ENCODE results near the gene LDHB.
A peak's percentile ranks its signal among the peaks of the same experiment; 100 is the strongest.

LDHB gene

DNA sequence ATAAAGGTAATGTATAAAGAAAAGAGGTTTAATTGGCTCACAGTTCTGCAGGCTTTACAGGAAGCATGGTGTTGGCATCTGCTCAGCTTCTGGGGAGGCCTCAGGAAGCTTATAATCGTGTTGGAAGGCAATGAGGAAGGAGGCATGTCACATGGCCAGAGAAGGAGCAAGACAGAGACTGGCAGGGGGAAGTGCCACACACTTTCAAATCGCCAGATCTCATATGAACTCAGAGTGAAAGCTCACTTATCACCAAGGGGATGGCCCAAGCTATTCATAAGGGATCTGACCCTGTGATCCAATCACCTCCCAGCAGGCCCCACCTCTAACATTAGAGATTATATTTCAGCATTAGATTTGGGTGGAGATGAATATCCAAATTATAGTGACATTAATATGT, 26.3 kb downstream of the LDHB start:
- TF ChIP-seq CTCF (IDR thresholded peaks at IDR 0.05) (no peak), ZFX (IDR thresholded peaks at IDR 0.05; ENCODE audit: borderline replicate concordance) (no peak)
- no peak overlapping the region for H3K27ac ChIP-seq

GRCh38 chr12:21627924-21628323, 29.7 kb downstream of the LDHB start:
- no peak overlapping the region for H3K27ac ChIP-seq

DNA sequence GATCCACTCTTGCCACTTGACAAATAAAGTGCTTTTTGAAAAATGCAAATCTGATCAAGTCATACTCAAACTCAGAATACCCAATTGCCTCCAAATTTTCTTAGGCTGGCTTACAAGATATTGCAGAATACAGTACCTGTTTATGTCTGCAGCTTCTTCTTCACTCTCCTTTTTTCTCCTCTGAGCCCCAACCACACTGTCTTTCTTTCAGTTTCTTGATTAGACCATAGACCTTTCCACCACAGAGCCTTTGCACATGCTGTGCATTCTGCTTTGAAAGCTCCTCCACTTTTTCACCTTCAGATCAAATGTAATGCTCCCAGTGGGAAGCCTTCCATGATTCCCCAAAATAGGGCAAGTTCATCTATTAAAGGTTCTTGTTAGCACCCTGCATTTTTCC, 39.1 kb downstream of the LDHB start:
- TF ChIP-seq ZFX (IDR thresholded peaks at IDR 0.05; ENCODE audit: borderline replicate concordance) (no peak), CTCF (IDR thresholded peaks at IDR 0.05) (no peak)
- H3K27ac ChIP-seq, result no peak overlapping the region

More at GRCh38 chr12:21627924-21628323, 29.7 kb downstream of the LDHB start:
- TF ChIP-seq CTCF (IDR thresholded peaks at IDR 0.05), result no peak
- no peak for TF ChIP-seq ZFX (IDR thresholded peaks at IDR 0.05; ENCODE audit: borderline replicate concordance)

DNA sequence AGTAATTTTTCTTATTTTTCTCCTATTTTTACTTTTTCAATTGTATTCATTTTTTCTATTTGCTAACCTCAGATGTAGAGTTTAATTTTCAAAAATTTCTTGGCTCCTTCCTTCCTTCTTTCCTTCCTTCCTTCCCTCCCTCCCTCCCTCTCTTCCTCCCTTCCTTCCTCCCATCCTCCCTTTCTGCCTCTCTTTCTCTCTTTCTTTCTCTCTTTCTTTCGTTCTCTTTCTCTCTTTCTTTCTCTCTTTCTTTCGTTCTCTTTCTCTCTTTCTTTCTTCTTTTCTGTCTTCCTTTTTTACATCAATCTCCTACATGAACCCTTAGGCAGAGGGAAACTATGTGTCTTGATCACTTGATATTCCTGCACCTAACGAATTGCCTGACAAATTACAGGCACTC, 40.6 kb downstream of the LDHB start:
- TF ChIP-seq ZFX (IDR thresholded peaks at IDR 0.05; ENCODE audit: borderline replicate concordance), result no peak
- TF ChIP-seq CTCF (IDR thresholded peaks at IDR 0.05), result no peak
- H3K27ac ChIP-seq, result no peak overlapping the region

DNA sequence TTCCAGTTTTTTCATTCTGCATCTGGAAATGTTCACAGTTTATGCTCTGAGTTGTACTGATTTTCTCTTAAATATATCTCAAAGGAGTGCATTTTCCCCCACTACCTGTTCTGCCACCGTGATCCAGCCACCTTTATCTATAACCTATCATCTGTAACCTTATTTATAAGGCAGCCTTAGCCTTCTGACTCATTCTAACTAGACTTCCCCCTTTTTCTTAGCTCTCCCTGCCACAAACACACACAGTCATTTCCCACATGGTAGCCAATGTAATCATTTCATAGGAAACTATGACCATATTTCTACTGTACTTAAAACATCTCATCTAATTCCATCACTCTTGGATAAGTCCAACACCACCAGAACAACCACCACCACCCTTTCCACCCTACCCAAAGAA, 42.2 kb downstream of the LDHB start:
- TF ChIP-seq ZFX (IDR thresholded peaks at IDR 0.05; ENCODE audit: borderline replicate concordance) (no peak), CTCF (IDR thresholded peaks at IDR 0.05) (no peak)

DNA sequence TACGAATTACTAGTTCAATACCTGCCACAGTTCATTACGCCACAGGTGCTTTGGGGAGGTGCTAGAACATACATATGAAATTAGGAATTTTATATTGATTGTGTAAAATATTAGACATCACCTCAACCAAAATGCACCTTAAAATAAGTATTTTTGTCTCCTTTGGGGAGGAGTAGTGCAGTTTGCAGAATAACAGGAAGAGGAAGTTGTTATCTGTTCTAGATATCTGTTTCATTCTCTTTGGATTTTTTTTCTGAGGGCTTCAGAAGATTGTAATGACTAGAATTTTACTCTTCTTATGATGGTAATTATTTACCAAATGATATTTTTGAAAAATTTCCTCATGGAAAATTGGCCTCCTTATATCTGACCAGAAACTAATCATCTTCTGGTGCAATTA, 43.1 kb downstream of the LDHB start:
- TF ChIP-seq CTCF (IDR thresholded peaks at IDR 0.05) (no peak), ZFX (IDR thresholded peaks at IDR 0.05; ENCODE audit: borderline replicate concordance) (no peak)
- no peak overlapping the region for H3K27ac ChIP-seq

More for the DNA sequence above, 42.2 kb downstream of the LDHB start:
- no peak overlapping the region for H3K27ac ChIP-seq

DNA sequence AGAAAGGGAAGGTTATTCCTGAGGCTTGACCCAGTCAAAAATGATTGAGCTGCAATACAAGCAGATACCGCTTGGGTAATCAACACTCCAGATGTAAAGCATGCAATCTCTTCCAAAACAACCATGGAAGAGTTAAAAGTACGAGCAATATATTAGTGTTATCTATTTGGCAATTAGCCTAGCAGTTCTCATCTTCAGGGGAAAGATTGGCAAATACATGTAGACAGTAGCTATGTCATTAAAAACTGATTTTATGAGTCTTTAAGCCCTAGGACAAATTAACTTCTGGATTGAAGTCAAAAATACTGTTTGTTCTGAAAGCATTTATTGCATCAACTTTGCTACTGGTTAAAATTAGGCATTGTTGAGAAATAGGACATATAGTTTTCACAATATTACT, 43.7 kb downstream of the LDHB start:
- H3K27ac ChIP-seq, result no peak overlapping the region
- TF ChIP-seq ZFX (IDR thresholded peaks at IDR 0.05; ENCODE audit: borderline replicate concordance) (no peak), CTCF (IDR thresholded peaks at IDR 0.05) (peak; percentile 64)

Data from 22Rv1 (cell line).